Activated CD4-positive, alpha-beta T cell treated with anti-CD3 and anti-CD28 coated beads, Interleukin-2, amount 50 U/mL, for 16 hours (primary cell): Measurements from ENCODE around the gene PHC2.

Experiments
- DNase-seq: peaks from one replicate; pipeline ENCODE4 v3.0.0-alpha.2; 2020

The PHC2 gene

DNA sequence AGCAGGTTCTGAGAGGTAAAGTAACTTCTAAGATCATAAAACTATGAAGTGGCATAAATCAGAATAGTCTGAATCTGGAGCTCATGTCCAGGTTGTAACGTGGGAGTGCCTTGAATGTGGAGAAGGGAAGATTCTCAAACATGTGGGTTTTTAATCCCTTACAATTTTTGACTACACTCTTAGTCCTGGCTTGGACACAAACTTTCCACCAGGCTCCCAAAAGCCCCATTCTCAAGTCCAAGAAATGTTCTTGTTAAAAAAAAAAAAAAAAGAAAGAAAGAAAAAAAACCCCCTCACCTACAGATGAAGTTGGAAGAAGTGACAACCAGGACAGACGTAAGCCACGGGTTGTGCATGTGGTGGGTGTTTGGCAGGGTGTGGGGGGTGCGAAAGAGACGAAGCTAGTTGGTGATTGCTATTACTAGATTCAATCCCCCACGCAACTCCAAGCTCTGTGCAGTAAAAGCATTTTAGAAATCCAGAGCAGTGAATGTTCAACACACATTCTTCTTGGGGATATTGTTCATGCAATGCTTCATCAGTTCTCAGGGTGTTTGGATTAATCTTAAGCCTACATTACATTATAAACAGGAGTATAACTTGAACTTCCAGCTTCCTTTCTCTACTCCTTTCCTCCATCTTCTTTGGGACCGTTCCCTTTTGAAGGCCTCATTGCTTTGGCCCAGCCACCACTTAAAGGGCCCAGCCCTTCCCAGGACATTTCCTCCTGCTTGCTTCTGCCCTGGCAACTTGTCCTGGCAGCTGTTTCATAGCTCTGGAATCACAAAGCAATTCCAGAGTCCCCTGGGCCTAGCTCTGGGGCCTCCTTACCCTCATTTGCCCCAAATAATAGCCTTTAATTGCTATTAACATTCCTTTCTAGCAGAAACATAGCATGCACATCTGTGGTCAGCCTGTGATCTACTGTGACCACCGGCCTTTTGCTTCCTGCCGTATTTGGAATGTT lies 41.8 kb downstream of the PHC2 start:
- DNase-seq = no peak

DNA sequence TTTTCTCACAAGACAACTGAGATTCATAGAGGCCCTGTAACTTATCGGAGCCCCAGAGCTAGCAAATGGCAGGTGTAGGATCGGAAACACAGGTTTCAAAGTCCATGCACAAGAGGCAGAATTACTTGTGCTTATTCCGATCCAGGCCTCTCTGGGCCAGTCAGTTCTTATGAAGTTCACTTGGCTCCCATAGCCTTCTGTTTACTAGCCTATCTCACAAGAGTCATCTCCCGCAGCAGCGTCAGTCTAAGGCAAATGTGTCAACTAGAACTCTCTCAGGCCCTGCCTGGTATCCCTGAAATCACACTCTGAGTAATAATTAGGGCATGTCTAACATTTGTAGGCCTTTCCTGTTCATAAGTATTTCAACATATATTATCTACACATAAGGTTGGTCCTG lies 43.3 kb downstream of the PHC2 start:
- DNase-seq = no peak

DNA sequence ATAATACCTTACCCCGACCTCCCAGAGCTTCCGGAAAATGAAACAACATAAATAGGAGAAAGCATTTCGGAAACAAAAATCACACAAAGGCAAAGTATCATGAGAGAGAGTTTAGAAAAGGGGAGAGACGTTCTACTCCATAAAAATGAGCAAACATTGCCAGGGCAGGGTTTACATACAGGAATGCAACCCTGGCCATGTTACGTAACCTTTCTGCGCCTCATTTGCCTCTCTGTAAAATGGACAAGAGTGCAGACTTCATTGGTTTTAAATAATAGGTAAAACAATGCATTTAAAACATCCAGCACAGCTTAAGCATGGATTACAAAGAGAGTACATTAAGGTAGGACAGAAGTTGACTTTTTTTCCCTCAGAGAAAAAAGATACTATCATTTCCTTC lies 45.6 kb downstream of the PHC2 start:
- no peak for DNase-seq

DNA sequence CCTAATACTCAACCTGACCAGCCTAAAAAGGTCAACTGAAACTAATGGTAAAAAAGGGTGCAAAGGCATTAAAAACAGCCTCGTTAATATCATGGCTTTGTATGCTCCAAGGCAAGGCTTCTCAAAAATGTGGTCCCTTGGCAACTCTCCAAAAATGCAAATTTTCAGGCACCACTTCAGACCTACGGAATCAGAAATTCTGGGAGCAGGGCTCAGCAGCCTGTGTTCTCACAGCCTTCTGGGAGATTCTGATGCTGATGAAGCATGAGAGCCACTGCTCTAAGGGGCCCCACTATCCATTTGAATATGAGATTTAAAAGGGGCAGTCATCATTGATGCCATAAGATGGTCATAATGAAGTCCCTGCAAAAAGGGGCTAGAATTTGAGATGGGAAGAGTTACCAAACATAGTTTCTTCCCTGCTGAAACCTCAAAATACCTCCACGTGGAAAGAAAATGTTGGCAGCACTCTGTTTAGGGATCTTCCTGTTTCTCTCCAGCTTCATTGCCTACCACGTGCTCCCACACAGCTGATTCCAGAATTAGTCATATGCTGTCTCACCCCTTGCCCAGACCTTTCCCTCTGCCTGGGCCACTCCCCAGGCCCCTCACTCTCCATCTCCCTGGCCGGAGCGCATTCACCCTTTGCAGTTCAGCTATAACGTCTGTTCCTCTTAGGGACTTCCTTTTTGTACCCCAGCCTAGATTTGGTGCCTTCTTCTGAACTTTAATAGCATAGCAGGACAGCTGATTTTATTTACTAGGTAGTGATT lies 46.7 kb downstream of the PHC2 start:
- DNase-seq = no peak

DNA sequence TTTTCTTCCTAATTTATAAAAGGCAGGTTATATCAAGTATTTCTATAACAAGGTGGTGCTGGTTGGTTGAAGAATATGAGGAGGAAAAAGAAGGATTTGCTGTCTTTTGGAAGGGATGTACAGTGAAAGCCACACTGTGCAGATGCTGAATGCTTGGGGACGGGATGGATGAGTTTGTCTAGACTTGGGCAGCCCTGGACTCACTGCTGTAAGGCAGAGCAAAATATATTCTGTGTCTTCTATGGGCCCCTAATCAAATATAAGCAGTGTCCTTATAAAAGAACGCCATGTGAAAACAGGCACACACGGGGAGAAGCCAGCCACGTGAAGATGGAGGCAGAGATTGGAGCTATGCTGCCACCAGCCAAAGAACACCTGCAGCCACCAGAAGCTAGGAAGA lies 47.4 kb downstream of the PHC2 start:
- no peak for DNase-seq

DNA sequence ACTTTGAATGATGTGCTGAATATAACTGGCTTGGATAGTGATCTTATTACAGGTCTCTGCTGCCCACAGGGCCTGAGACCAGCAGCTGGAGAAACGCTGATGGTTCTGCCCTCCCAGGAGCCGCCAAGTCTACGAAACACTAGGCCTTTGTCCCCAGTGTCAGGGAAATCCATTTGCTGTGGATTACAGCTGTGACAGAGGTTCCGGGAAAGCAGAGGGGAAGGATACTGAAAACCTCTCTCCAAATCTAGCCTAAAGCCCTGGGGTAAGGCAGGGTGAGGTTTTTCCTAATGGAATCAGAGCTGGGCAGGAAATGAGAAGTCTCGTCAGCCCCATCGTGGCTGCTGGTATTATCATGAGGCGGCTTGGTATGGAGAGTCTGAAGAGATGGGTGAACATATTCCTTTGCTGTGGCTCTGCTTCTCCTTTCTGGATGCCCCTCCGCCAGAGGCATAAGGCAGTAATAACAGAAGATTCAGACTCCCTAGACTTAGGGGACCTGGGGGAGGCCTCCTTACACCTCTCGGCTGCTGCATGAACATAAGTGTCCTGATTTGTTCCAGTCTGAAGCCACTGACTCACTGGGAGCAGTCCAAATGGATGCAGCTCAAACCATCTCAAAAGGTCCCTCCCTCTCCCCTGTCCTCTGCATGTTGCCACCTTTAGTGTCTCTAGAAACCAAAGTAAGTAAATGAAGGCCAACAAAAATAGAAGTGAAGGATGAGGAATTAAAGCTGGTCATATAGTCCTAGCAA lies 48.1 kb downstream of the PHC2 start:
- DNase-seq = no peak

DNA sequence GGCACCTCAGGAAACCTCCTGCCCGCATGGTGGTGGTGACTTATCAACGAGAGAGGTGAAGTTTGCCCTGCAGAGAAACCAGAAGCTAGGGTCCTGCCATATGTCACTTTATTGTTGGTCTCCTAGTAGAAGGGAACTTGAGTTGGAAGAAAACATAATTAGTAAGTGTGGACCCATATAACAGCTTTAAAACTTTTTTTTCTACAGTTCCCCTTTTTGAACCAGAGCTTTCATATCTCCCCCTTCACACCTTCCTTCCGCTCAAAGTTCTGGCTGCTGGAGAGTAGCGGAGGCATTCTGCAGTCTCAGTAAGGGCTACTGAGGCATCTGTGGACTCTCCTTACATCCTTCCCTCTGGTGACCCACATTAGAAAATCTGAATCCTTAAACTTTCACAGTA lies 48.9 kb downstream of the PHC2 start:
- no peak for DNase-seq

DNA sequence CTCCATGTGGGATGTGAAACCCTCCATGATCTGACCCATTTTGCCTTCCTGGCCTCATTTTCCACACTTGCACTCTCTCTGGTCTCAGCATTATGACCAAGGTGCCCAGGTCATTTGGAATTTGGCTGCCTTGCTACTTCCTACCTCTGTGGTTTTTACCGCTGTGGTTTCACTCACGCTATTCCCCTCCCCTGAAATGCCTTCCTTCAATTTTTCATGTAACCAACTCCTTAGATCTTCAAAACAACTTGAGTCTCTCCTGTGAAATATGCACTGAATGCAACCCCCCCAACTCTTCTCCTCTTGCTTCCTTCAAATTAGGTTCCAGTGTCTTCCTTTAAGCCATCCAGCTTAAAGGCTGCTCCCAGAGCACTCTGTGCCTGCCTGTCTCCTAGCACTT lies 50.1 kb downstream of the PHC2 start:
- no peak for DNase-seq

DNA sequence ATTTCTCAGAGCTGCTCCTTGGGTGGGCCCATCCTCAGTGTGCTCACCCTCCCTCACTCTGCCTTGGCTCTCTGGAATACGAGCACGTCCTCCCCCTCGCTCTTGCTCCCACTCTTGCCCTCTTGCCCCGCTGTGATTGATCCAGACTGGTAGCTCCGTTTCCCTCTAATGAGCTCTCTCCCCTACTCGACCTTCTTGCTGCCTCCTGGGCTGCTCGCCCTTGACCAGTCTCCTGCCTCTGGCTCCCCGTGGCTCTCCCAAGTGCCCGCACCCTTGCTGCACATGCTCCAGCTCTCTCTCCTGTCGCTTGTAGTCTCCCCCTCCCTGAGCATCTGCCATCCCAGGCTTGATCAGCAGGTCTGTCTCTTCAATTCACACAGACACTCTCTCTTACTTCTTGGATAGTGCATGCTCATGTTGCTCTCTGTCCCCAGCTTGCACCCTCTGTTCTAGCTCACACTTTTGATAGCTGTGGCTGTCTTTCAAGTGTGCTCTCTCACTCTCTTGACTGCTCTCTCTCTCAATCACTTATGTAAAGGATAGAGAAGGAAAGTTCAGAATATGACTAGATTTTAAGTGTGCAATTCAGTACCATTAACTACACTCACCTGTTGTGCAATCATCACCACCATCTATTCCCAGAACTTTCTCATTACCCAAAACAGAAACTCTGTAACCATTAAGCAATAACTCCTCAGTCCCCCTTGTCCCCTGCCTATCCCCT lies 51.1 kb downstream of the PHC2 start:
- no peak for DNase-seq

DNA sequence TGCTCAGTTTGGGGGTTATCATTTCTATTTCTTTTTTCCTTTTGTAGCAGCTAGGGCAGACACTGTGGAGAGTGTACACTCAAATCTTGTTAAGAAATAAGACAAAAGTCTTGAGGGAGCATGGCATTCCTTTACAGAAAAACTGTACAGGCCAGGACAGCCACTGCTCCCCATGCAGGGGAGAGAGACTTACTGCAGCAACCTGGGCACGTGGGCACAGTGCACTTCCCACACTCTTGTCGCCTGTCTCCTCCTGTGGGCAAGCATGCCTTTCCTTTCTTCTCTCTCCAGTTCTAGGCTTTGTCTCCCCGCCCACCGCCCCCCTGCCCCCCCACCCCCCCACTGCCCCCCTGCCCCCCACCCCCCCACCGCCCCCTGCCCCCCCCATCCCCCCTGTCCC lies 51.9 kb downstream of the PHC2 start:
- no peak for DNase-seq

DNA sequence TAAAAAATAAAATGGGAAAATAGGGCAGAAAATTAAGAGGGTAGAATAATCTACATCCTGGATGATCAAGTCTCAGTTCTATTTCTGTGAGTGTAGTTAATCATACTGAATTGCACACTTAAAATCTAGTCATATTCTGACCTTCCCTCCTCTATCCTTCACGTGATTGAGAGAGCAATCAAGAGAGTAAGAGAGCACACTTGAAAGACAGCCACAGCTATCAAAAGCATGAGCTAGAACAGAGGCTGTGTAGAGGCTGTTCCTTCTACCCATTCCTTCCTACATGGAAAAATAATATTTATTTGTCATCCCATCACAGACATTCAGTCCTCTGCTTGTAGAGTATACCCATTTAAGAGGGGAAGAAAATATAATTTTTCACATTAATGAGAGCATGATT lies 52.4 kb downstream of the PHC2 start:
- no peak for DNase-seq

DNA sequence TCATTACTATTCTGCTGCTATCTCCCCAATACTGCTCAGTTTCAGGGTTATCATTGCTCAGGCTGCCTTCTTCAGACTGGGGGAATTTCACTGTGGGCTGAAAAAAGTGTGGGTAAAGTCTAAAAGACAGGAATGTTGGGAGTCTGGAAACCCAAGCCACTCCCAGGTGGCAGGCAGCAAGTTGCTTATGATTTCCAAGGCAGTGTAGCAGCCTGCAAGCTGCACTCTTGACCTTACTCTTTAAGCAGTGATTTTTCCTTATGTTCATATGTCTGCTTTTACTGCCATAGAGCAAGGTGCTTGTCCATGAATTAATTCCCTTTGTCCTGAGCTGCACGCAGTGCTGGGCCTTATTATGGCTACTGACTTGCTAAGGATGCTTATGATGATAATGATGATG lies 53.1 kb downstream of the PHC2 start:
- DNase-seq = no peak

DNA sequence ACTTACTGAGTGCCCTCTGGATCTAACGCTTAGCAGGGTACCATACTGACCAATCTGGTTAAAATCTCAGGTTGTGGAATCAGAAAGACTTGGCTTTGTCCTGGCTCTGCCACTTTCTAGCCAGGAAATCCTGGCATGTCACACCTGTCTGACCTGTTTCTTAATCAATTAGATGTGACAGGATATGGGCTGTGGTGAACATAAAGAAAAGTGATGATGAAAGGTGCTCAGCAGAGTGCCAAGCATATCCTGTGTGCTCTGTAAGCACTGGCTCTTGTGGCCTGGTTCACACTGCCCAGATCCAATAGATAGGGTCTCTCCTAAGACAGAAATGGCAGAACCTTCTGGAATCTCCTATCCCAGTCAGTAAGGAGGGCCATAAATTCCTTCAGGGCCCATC lies 53.9 kb downstream of the PHC2 start:
- DNase-seq = no peak

DNA sequence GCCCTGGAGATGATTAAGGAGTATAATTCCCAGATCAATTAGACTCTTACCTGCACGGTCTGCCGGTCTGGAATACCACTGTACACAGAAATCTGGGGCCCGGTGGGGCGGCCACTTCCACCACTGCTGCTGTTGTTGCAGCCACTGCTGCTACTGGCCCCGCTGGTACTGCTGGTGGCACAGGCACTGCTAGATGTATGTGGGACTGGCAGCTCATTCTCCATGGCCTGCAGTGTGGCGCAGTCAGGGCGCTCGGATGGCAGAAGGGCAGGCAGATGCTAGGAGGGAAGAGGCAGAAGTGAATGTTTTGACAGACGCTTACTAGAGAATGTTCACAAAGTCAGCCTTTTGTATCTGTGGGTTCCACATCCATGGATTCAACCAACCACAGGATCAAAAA lies 55.6 kb downstream of the PHC2 start:
- DNase-seq = no peak

DNA sequence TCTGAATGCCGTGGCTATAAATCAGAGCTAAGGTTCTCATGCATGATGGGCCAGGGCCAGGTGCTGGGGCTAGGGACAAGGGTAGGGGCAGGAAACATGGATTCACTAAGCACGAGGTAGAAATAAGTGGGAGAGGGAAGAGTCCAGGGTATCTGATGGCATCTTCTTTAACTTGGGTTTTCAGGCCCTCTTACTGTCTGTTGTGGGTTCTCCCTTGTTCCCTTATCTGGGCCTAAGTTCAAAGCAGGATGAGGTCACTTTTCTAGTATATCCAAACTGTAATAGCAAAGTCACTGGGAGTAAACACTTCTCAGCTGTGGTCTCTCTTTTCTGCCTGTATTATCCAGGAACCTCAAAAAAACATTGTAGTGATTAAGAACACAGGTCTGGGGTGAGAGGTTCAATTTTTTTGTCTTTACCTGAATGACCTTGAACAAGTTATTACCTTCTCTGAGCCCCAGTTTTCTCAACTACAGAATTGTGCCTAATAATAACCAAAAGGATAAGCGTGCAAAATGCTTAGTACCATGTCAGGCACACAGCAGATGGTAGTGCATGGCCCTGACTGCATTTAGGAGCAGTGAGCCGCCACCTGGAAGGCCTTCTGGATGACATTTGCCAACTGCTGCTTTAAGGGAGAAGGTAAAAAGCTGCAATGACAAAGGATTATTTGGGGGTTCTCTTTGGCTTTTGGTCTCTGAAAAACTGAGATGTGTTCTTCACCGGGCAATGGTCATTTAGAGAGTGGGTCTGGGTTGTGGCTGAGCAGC lies 56.4 kb downstream of the PHC2 start:
- no peak for DNase-seq

DNA sequence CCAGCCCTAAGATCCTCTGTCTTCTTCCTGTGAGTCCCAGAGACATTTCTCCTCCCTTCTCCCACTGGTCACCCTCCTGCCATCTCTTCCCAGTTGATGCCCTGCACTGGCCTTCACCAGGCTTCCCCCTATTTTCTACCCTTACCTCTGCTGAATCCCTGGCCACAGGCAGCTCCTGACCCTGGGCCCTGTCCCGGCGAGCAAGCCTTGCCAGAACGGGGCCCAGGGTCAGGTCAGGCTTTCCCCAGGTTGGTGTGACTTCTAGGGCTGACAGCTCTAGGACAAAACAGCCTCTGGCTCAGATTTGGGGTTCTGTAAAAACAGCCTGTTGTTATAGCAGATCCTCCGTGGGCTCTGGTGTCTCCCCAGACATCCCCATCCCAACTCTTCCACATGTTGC lies 57.3 kb downstream of the PHC2 start:
- no peak for DNase-seq

DNA sequence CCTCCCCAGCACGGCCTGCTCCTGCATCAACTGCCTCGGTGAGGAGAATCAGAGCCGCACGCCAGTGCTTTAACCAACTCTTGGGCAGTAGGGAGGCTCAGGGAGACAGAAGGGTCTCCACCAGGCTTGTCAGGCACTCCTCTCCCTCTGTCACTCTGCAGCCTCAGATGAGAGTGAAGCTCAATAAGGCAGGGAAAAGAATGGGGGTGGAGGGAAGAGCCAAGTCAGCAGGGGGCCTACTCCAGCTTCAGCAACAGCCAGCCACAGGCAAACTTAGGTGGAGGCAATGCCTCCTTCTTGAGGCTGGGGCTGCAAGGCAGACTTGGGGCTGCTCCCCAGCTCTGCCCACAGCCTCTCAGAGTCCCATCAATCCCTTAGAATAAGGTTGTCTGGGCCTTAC lies 58.2 kb downstream of the PHC2 start:
- no peak for DNase-seq

DNA sequence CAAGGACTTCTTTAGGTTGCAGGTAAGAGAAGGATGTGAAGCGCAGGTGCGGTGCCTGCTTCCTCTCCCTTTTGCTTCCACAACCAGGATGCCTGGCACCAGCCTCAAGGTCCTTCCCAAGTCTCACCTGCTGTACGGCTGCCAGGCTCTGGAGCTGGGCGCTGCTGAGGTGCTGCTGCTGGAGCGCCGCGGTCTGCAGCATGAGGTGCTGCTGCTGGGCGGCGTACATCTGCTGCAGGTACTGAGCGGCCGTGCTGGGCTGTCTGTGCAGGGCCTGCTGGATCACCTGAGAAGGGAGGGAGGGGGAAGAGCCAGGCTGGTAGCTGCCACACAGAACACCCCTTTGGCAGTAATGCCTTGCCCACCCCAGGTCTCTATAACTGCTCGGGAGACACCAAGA lies 58.7 kb downstream of the PHC2 start:
- no peak for DNase-seq

DNA sequence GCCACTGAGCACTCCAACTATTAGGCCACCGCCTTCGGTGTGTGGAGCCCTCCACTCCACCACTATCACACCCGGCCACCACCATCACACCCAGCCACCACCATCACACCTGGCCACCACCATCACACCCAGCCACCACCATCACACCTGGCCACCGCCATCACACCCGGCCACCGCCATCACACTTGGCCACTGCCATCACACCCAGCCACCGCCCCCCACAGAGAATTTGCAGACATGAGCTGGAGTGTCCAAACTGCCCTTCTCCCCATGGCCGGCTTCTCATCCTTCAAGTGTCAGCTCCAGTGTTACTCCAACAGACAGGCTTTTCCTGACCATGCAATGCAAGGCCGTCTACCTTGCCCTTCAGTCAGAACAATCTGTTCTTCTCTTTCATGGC lies 59.6 kb downstream of the PHC2 start:
- DNase-seq = no peak

DNA sequence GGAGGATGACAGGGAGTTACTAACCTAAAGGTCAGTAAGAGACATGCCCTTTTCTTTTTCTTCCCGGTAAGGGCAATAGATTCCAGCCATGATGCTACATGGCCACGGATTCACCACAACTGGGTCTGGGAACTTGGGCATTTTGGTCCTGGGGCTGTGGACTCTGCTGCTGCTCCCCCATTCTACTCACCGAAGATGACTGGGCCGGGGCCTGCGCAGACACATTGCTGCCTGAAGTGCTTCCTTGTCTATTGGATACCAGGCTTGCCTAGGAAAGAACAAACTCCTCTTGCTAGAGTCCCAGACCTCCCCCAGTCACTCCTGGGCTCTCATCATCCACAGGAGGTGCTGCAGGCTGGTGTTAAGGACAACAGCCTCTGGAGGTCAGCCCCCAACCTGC lies 60.1 kb downstream of the PHC2 start:
- no peak for DNase-seq

DNA sequence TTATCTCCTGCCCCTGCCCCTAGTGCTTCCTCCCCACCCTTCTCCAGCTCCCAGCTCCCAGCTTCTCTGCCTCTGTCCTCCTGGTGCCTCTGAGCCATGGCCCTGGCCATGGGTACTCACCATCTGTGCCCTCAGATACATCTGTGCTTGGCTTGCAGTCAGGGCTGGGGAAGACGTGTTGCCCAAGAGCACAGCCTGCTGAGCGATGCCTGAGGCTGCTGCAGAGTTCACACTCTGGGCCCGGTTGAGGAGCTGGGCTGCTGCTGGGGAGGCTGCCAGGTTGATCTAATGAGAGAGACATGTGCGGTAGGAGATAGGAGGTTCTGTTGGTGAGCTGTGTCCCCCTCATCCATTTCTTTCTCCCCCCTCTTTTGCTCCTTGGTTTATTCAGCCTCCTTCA lies 60.6 kb downstream of the PHC2 start:
- no peak for DNase-seq

DNA sequence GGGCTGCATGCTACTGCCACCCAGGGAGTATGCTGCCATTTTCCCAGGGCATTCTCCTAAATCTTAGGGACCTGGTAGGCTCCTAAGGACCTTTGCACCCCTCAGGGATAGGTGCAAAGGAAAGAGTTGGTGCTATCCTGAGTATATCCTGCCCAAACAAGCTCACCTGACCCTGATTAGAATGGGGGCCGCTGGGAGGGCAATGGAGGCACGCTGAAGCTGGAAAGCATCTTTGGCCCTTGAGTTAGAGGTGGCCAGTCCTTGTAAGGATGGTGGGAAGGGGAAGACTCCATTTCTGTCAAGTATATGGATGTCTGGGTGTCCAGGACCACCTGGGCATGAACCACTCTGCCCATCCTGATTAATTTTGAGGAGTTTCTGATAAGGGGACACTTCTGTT lies 61.1 kb downstream of the PHC2 start:
- DNase-seq = no peak
